Spleen (tissue), 11 donors: ENCODE measurements around the gene MBNL3. TPM values are rescaled to one million over a fixed set of nuclear protein-coding genes. Genes with fewer than 3 reads are reported as not detected.

ENCODE experiments used
- DNase-seq: peaks from one replicate; pipeline ENCODE4 v3.0.0-alpha.2; 2020
- H3K27ac ChIP-seq, 8 donors: fragments of 200-600 bp; sonication (generic) in 7 of 8; 1 replicate in 4 of 8; 2 replicates in 4 of 8; pipeline versions ENCODE4 v1.5.0 to v1.8.0; 2016 to 2021; ENCODE audit warnings: inconsistent platforms in 4 of 8, mild to moderate bottlenecking in 4 of 8, moderate library complexity in 1 of 8
- H3K27me3 ChIP-seq, 7 donors: fragments of 200-600 bp; sonication (generic) in 6 of 7; replicated peaks in 1 of 7; 1 replicate in 4 of 7; 2 replicates in 3 of 7; pipeline versions ENCODE4 v1.5.0 to v1.8.0; 2016 to 2021; ENCODE audit warnings: inconsistent platforms in 3 of 7, mild to moderate bottlenecking in 1 of 7
- H3K36me3 ChIP-seq, 6 donors: fragments of 200-600 bp; sonication (generic) in 5 of 6; 1 replicate in 4 of 6; 2 replicates in 2 of 6; pipeline versions ENCODE4 v1.5.0 to v1.8.0; 2016 to 2021; ENCODE audit warnings: inconsistent platforms in 2 of 6
- H3K4me1 ChIP-seq, 6 donors: fragments of 200-600 bp; sonication (generic) in 5 of 6; 1 replicate in 3 of 6; 2 replicates in 3 of 6; pipeline versions ENCODE4 v1.5.0 to v1.8.0; 2016 to 2021; ENCODE audit warnings: inconsistent platforms in 3 of 6
- H3K4me3 ChIP-seq, 8 donors: fragments of 200-600 bp; sonication (generic) in 7 of 8; 1 replicate in 4 of 8; 2 replicates in 4 of 8; pipeline versions ENCODE4 v1.5.0 to v1.8.0; 2016 to 2021; ENCODE audit warnings: inconsistent platforms in 4 of 8, mild to moderate bottlenecking in 4 of 8, moderate library complexity in 2 of 8
- H3K9me3 ChIP-seq, 8 donors: fragments of 200-600 bp; sonication (generic) in 7 of 8; 1 replicate in 4 of 8; 2 replicates in 4 of 8; pipeline versions ENCODE4 v1.5.0 to v1.8.0; 2016 to 2021; ENCODE audit warnings: inconsistent platforms in 4 of 8
- POLR2A ChIP-seq, 3 donors: fragments of 450-650 bp; IDR thresholded peaks; one replicate each; pipeline ENCODE4 v1.5.1; 2017; ENCODE audit warnings: antibody characterized with exemption in 3 of 3, mild to moderate bottlenecking in 1 of 3
- POLR2AphosphoS5 ChIP-seq, 3 donors: sonication (generic); formaldehyde crosslinking; IDR thresholded peaks; one replicate each; pipeline ENCODE4 v1.5.1; 2017; ENCODE audit warnings: antibody characterized with exemption in 3 of 3
- WGBS, 5 donors: extraction: QIAGEN DNeasy Blood & Tissue Kit in 3 of 5; methylation state at CpG; one replicate each; pipeline versions ENCODE4 v1.1.5 to v1.1.7; 2013 to 2018; 5-methylcytosine and 5-hydroxymethylcytosine counted together
- intact Hi-C: fragments of 100-400 bp; cut with DNase I; formaldehyde crosslinking; loops from one replicate; pipeline ENCODE4 v1.15.0; 2023; ENCODE audit warnings: low total_unique reads
- polyA plus RNA-seq, 3 donors: library from polyadenylated mRNA; stranded (reverse); fragments of 200-250 nt; gene quantifications; one replicate each; pipeline ENCODE4 v1.2.1, GENCODE V29; 2013
- total RNA-seq, 7 donors: library from RNA; depleted of rRNA in 3 of 7; stranded (reverse); fragments of >200 nt in 3 of 7; fragmentation: NEBNext Ultra II Directional in 4 of 7; extraction: Animal tissue kit (Norgen Biotek cat#: 25700) in 4 of 7; gene quantifications; one replicate each; pipeline versions ENCODE4 v1.1.0 to v1.2.1, GENCODE V29; 2016 to 2021
- TF ChIP-seq, protein P1 (sequence below), 11 experiments: fragments of 200-600 bp in 7 of 11; fragments of 450-650 bp in 4 of 11; sonication (generic) in 4 of 11; IDR thresholded peaks in 8 of 11; conservative IDR thresholded peaks in 3 of 11; 1 replicate in 7 of 11; 2 replicates in 4 of 11; pipeline versions ENCODE4 v1.4.0 to v1.8.0; 2016 to 2021; ENCODE audit warnings: antibody characterized with exemption in 11 of 11, inconsistent platforms in 4 of 11, mild to moderate bottlenecking in 1 of 11
- donor health status: healthy with polysubstance abuse.
- donor health status: DM: no; HTN: no; CAD: no; lungs with moderate emphysema.
- donor health status: DM: no; HTN: no; CAD: no.
- donor health status: Bipolar disorder and iron deficiency.
- donor health status: healthy.
- donor health status: DM: no; HTN: no; CAD: no.
- donor health status: DM: yes; HTN: yes; CAD: no.

Gene MBNL3
- total and polyA plus RNA-seq, 10 donors, result 5.0 to 67.2 (median 37.6) TPM

DNA sequence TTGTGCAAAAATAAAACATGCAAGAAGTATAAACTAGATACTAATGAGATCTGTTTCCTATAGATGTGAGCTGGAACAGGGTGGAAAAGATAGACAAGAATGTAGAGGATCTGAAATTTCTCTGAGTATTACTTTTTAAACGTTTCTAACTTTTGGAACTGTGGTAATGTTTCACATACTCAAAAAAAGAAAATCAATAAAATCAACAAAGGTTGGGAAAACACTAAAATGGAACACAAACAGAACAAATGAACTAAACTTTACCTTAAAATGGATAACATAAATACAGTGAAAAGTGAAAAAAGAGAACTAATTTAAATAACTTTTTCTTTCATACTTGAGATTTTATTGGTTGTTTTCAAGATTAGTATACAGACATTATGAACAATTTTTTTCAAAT lies 32.0 kb upstream of the MBNL3 start:
- Histone ChIP-seq H3K27me3 (no peaks in the 10 kb centered on the region), H3K27ac (no peak overlapping the region), H3K4me1 (no peaks in the 10 kb centered on the region), H3K4me3 (no peak overlapping the region), H3K9me3 (no peaks in the 10 kb centered on the region), H3K36me3 (no peaks in the 10 kb centered on the region)
- TF ChIP-seq, protein P1, sequence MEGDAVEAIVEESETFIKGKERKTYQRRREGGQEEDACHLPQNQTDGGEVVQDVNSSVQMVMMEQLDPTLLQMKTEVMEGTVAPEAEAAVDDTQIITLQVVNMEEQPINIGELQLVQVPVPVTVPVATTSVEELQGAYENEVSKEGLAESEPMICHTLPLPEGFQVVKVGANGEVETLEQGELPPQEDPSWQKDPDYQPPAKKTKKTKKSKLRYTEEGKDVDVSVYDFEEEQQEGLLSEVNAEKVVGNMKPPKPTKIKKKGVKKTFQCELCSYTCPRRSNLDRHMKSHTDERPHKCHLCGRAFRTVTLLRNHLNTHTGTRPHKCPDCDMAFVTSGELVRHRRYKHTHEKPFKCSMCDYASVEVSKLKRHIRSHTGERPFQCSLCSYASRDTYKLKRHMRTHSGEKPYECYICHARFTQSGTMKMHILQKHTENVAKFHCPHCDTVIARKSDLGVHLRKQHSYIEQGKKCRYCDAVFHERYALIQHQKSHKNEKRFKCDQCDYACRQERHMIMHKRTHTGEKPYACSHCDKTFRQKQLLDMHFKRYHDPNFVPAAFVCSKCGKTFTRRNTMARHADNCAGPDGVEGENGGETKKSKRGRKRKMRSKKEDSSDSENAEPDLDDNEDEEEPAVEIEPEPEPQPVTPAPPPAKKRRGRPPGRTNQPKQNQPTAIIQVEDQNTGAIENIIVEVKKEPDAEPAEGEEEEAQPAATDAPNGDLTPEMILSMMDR (IDR thresholded peaks at IDR 0.05 in 8 of 11, conservative IDR thresholded peaks at IDR 0.05 in 3 of 11), result no peak
- TF ChIP-seq POLR2AphosphoS5 (IDR thresholded peaks at IDR 0.05) (no peak), POLR2A (IDR thresholded peaks at IDR 0.05) (no peak)
- intact Hi-C loops, result no loop called here
- DNase-seq, result no peak
- WGBS, 5 donors, result 33 to 88% (median 64%) methylated on average over 1 of the region's 1 CpG

GRCh38 chrX:132520213-132520612 lies 31.4 kb upstream of the MBNL3 start:
- intact Hi-C loops, result no loop called here
- TF ChIP-seq, protein P1 (IDR thresholded peaks at IDR 0.05 in 8 of 11, conservative IDR thresholded peaks at IDR 0.05 in 3 of 11), result no peak
- TF ChIP-seq POLR2A (IDR thresholded peaks at IDR 0.05), result no peak
- no peak for TF ChIP-seq POLR2AphosphoS5 (IDR thresholded peaks at IDR 0.05)

DNA sequence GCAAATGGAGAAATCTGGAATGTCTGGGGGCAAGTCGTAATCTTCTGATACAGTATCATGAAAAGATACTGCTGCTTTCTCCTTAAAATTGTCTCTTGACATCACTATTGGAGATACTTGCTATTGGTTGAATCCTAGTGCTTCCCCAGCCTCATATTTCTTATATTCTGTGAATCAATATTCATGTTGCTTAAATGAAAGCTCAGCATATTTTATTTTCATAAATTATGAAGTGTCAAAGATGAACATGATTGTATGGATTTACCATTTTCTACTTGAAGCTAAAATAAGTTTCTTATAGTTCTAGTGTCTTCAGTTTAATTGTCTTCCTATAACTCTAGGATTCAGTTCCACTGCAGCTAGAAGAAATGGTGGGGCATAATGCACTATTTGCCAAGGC lies 29.6 kb upstream of the MBNL3 start:
- H3K9me3 ChIP-seq, result no peaks in the 10 kb centered on the region
- TF ChIP-seq POLR2AphosphoS5 (IDR thresholded peaks at IDR 0.05) (no peak), POLR2A (IDR thresholded peaks at IDR 0.05) (no peak)
- TF ChIP-seq, protein P1 (IDR thresholded peaks at IDR 0.05 in 8 of 11, conservative IDR thresholded peaks at IDR 0.05 in 3 of 11), result no peak
- no peak overlapping the region for H3K4me3 ChIP-seq
- no peak for DNase-seq
- H3K27me3 ChIP-seq, result peaks cover 0 to 7% (median 0%) of the 10 kb centered on the region in 7 donors
- no peaks in the 10 kb centered on the region for H3K36me3 ChIP-seq
- intact Hi-C loops, result no loop called here
- 56 to 100% (median 88%) methylated on average over 1 of the region's 1 CpG for WGBS, 5 donors
- H3K4me1 ChIP-seq, result no peaks in the 10 kb centered on the region
- no peak overlapping the region for H3K27ac ChIP-seq

More at GRCh38 chrX:132520213-132520612, 31.4 kb upstream of the MBNL3 start:
- WGBS, 5 donors, result 60 to 85% (median 82%) methylated on average over 3 of the region's 3 CpGs
- H3K27me3 ChIP-seq, result no peaks in the 10 kb centered on the region
- no peaks in the 10 kb centered on the region for H3K9me3 ChIP-seq
- no peaks in the 10 kb centered on the region for H3K4me1 ChIP-seq
- H3K27ac ChIP-seq, result no peak overlapping the region
- DNase-seq, result no peak
- no peak overlapping the region for H3K4me3 ChIP-seq
- H3K36me3 ChIP-seq, result no peaks in the 10 kb centered on the region

DNA sequence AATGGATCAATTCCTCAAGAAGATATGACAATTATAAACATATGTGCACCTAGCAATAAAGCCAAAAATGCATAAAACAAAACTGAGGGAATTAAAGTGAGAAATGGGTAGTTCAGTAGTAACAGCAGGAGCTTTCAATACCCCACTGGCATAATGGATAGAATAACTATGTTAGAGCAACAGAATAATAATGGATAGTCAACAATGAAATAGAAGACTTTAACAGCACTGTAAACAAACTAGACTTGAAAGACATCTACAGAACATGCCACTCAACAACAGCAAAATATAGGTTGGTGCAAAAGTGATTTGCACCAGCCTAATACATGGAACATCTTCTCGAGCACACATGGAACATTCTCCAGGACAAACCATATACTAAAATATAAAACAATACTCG lies 20.0 kb upstream of the MBNL3 start:
- no peak overlapping the region for H3K4me3 ChIP-seq
- H3K27me3 ChIP-seq, result peaks cover 0 to 19% (median 0%) of the 10 kb centered on the region in 7 donors
- H3K36me3 ChIP-seq, result no peaks in the 10 kb centered on the region
- no peaks in the 10 kb centered on the region for H3K9me3 ChIP-seq
- intact Hi-C loops, result no loop called here
- WGBS, 5 donors, result 72 to 98% (median 91%) methylated on average over 2 of the region's 2 CpGs
- TF ChIP-seq POLR2A (IDR thresholded peaks at IDR 0.05) (no peak), POLR2AphosphoS5 (IDR thresholded peaks at IDR 0.05) (no peak)
- TF ChIP-seq, protein P1 (IDR thresholded peaks at IDR 0.05 in 8 of 11, conservative IDR thresholded peaks at IDR 0.05 in 3 of 11), result no peak
- no peaks in the 10 kb centered on the region for H3K4me1 ChIP-seq
- H3K27ac ChIP-seq, result no peak overlapping the region
- DNase-seq, result no peak
